ENCODE measurements around the gene SYNDIG1L. TPM values are rescaled to one million over a fixed set of nuclear protein-coding genes. Genes with fewer than 3 reads are reported as not detected.

SYNDIG1L gene
- total and polyA plus RNA-seq, 9 of the 15 experiments (the other 6 are each of a cell fraction or from before 2014, with no cell fraction given): not detected

DNA sequence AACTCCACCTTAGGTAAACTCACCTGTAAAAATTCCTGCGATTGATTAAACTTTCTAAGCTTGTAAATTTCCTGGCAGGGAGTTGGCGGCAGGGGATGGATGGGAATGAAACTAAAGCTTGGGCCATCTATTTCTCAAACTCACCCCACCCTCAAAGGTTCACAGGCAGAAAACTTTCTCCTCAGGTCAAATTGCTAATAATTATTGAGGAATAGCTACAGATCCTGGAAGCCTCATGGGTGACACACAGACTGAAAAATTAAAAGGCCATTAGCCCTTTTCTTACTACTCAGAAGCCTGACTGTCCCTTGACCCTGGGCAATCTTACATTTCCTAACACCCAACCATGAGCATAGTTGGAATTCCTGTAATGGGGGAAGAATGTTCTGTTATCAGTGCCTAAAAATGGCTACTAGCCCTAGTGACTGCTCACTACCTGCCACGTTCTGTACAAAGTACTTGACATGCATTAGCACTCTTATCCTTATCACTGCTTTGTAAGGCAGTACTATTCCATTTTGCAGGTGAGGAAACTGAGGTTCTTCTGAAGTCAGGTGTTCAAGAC, 12.4 kb upstream of the SYNDIG1L start:
- Histone ChIP-seq H2AFZ (ENCODE audit: low read depth, low read length) (no peak overlapping the region), H3K9me3 (replicated peaks; ENCODE audit: control insufficient read depth, insufficient read depth, low read depth, low read length) (no peaks in the 10 kb centered on the region), H3K4me1 (replicated peaks in 1 of 2; ENCODE audit: control insufficient read depth in 2 of 2, insufficient read depth in 2 of 2, low read length in 2 of 2) (no peaks in the 10 kb centered on the region), H3K36me3 (ENCODE audit: control insufficient read depth, insufficient read depth, low read length) (no peaks in the 10 kb centered on the region), H3K4me3 (no peak overlapping the region), H3K79me2 (ENCODE audit: control insufficient read depth, insufficient read depth, low read length) (no peaks in the 10 kb centered on the region), H4K20me1 (replicated peaks; ENCODE audit: control insufficient read depth, insufficient read depth, low read length) (no peaks in the 10 kb centered on the region), H3K9me1 (ENCODE audit: control insufficient read depth, insufficient read depth, low read length) (no peaks in the 10 kb centered on the region), H3K9ac (ENCODE audit: insufficient read depth in 1 of 2, low read depth in 2 of 2, low read length in 2 of 2) (no peak overlapping the region), H3K27me3 (ENCODE audit: control insufficient read depth in 2 of 2, insufficient read depth in 2 of 2, low read length in 2 of 2) (peaks cover 0 to 11% of the 10 kb centered on the region in 2 experiments; a peak in 3 of 5 replicates), H3K4me2 (ENCODE audit: insufficient read depth, low read length) (no peak overlapping the region), H3K27ac (ENCODE audit: extremely low read depth, low read depth, low read length) (no peak overlapping the region)
- intact Hi-C loops (cut with micrococcal nuclease): no loop called here
- ATAC-seq (no peak), DNase-seq (ENCODE audit: extremely low read depth in 1 of 4, low spot score in 3 of 4) (no peak), FAIRE-seq (no peak)
- no TSS peak for BruUV-seq (replicated peaks)
- CTCF ChIA-PET (ENCODE audit: low intra/inter-chr PET ratio): no interaction called here
- POLR2A ChIA-PET: no interaction called here
- in situ Hi-C loops (cut with MboI): no loop called here
- WGBS (ENCODE audit: insufficient coverage, low coverage, missing lambda C conversion rate): 8% methylated on average over 3 of the region's 3 CpGs
- TF ChIP-seq, protein P1, sequence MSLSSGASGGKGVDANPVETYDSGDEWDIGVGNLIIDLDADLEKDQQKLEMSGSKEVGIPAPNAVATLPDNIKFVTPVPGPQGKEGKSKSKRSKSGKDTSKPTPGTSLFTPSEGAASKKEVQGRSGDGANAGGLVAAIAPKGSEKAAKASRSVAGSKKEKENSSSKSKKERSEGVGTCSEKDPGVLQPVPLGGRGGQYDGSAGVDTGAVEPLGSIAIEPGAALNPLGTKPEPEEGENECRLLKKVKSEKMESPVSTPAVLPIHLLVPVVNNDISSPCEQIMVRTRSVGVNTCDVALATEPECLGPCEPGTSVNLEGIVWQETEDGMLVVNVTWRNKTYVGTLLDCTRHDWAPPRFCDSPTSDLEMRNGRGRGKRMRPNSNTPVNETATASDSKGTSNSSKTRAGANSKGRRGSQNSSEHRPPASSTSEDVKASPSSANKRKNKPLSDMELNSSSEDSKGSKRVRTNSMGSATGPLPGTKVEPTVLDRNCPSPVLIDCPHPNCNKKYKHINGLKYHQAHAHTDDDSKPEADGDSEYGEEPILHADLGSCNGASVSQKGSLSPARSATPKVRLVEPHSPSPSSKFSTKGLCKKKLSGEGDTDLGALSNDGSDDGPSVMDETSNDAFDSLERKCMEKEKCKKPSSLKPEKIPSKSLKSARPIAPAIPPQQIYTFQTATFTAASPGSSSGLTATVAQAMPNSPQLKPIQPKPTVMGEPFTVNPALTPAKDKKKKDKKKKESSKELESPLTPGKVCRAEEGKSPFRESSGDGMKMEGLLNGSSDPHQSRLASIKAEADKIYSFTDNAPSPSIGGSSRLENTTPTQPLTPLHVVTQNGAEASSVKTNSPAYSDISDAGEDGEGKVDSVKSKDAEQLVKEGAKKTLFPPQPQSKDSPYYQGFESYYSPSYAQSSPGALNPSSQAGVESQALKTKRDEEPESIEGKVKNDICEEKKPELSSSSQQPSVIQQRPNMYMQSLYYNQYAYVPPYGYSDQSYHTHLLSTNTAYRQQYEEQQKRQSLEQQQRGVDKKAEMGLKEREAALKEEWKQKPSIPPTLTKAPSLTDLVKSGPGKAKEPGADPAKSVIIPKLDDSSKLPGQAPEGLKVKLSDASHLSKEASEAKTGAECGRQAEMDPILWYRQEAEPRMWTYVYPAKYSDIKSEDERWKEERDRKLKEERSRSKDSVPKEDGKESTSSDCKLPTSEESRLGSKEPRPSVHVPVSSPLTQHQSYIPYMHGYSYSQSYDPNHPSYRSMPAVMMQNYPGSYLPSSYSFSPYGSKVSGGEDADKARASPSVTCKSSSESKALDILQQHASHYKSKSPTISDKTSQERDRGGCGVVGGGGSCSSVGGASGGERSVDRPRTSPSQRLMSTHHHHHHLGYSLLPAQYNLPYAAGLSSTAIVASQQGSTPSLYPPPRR (CRISPR knock-in tag; IDR thresholded peaks at IDR 0.05; ENCODE audit: borderline replicate concordance): no peak
- TF ChIP-seq RFX1 (IDR thresholded peaks at IDR 0.05): no peak
- TF ChIP-seq ZNF764 (CRISPR knock-in tag; IDR thresholded peaks at IDR 0.05; ENCODE audit: low read depth): no peak
- TF ChIP-seq, protein P2, sequence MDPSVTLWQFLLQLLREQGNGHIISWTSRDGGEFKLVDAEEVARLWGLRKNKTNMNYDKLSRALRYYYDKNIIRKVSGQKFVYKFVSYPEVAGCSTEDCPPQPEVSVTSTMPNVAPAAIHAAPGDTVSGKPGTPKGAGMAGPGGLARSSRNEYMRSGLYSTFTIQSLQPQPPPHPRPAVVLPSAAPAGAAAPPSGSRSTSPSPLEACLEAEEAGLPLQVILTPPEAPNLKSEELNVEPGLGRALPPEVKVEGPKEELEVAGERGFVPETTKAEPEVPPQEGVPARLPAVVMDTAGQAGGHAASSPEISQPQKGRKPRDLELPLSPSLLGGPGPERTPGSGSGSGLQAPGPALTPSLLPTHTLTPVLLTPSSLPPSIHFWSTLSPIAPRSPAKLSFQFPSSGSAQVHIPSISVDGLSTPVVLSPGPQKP (CRISPR knock-in tag; IDR thresholded peaks at IDR 0.05): no peak
- no peak for TF ChIP-seq TEAD2 (tag; IDR thresholded peaks at IDR 0.05)
- no peak for TF ChIP-seq TCFL5 (CRISPR knock-in tag; conservative IDR thresholded peaks at IDR 0.05)
- TF ChIP-seq, protein P3, sequence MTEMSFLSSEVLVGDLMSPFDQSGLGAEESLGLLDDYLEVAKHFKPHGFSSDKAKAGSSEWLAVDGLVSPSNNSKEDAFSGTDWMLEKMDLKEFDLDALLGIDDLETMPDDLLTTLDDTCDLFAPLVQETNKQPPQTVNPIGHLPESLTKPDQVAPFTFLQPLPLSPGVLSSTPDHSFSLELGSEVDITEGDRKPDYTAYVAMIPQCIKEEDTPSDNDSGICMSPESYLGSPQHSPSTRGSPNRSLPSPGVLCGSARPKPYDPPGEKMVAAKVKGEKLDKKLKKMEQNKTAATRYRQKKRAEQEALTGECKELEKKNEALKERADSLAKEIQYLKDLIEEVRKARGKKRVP (CRISPR knock-in tag; IDR thresholded peaks at IDR 0.05): no peak
- no peak for TF ChIP-seq TRIM28 (IDR thresholded peaks at IDR 0.05)
- no peak for TF ChIP-seq RBM17 (IDR thresholded peaks at IDR 0.05; ENCODE audit: borderline replicate concordance, low read depth, low read length)
- no peak for TF ChIP-seq NUFIP1 (IDR thresholded peaks at IDR 0.05; ENCODE audit: partially characterized antibody)
- no peak for TF ChIP-seq DPF2 (IDR thresholded peaks at IDR 0.05)
- TF ChIP-seq SIX5 (IDR thresholded peaks at IDR 0.05; ENCODE audit: borderline replicate concordance in 1 of 2, insufficient read depth in 1 of 2, low read depth in 1 of 2, low read length in 2 of 2): no peak
- TF ChIP-seq FIP1L1 (IDR thresholded peaks at IDR 0.05; ENCODE audit: low read depth, low read length, poor library complexity, severe bottlenecking): no peak
- TF ChIP-seq YY1 (IDR thresholded peaks at IDR 0.05; ENCODE audit: borderline replicate concordance in 1 of 3, control insufficient read depth in 1 of 3, extremely low read depth in 1 of 3, insufficient read depth in 3 of 3, insufficient read length in 1 of 3, insufficient replicate concordance in 2 of 3, low read depth in 1 of 3, low read length in 2 of 3): no peak
- TF ChIP-seq CBFA2T3 (IDR thresholded peaks at IDR 0.05): no peak
- no peak for TF ChIP-seq TGIF2 (CRISPR knock-in tag; IDR thresholded peaks at IDR 0.05)

Data from K562 (cell line).